GM18907 (cell line): ENCODE measurements around the gene BBOX1.
"Not testable (repeated sequence)": the region's sequence is repeated elsewhere in the genome, so short reads cannot be mapped to it uniquely, and the experiment has no call there.

ENCODE experiments used
- ATAC-seq: cut with Tn5 transposase; IDR thresholded peaks from one replicate; pipeline ENCODE4 v1.9.1; 2021; ENCODE audit warnings: mild to moderate bottlenecking, moderate library complexity; ENCODE audit not compliant: unreplicated experiment

Gene BBOX1

GRCh38 chr11:27040302-27041115, at the start of gene BBOX1:
BBOX1 (plus strand) TSS chr11:27040815; CDS start chr11:27055431, 14,616 bp downstream.
- ATAC-seq, result no peak

- ATAC-seq, result no peak
Measured at GRCh38 chr11:26992031-26992541, 48.5 kb upstream of the BBOX1 start.

DNA sequence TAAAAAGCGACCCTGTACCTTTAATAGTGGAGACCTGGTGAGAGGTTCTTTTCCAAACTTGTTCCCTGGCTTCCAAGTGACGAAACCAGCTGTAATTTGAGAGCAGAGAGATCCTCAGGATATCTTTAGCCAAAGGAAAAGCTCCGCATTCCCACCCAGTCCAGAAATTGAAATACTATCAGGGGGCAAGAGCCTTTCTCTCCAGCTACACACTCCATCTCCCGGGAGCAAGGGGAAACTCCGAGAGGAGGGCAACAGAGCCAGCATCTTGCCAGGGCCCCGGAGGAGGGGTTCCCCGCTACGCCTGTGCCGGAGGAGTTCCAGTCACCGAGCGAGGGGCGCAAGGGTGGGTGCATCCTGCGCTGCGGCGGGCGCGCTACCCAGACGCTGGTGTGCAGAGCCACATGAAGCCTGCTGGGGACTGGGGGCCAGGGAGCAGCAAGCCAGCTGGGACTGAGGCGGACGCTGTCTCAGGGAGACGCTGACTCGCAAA, 46.6 kb upstream of the BBOX1 start, which contains the start of gene FIBIN:
FIBIN (plus strand) TSS at position 148 of the 493 bp plus-strand sequence. CDS start 415 bp downstream, outside the sequence.
- no peak for ATAC-seq

DNA sequence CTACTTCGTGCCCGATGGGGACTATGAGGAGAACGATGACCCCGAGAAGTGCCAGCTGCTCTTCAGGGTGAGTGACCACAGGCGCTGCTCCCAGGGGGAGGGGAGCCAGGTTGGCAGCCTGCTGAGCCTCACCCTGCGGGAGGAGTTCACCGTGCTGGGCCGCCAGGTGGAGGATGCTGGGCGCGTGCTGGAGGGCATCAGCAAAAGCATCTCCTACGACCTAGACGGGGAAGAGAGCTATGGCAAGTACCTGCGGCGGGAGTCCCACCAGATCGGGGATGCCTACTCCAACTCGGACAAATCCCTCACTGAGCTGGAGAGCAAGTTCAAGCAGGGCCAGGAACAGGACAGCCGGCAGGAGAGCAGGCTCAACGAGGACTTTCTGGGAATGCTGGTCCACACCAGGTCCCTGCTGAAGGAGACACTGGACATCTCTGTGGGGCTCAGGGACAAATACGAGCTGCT, 46.0 kb upstream of the BBOX1 start:
- no peak for ATAC-seq

DNA sequence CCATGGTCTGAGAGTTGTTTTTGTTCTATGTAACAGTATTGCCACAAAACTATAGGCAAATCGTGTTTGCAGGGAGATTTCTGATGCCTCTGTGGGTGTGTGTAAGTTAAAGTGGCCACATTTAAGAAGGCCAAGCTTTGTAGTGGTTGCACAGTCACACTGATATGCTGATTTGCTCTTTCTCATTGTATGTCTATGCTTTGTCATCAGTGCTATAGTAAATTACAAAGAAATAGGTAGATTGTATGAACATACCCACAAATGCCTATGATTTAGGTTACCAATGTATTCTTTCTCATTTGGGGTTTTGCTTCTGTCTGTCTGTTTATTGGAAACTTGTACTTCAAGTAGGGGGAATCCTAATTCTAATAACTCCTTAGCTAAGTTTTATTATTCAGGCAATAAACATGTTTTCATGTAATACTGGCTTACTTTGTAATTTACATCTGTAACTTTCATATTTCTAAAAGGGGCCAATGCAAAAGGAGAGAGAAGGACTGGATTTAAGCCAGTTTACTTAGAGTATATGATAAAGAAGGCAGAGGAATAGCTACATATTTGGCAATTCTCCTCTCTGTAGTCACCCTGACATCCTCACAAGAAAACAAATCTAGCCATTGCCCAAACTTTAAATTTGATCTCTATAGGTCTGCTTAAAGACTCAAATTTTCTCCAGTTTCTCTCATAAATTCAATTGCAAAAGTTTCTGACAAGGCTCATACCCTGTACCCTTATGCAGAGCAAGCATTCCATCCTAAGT, 44.7 kb upstream of the BBOX1 start:
- ATAC-seq, result no peak

- ATAC-seq, result no peak
Measured at GRCh38 chr11:26997378-26997777, 43.2 kb upstream of the BBOX1 start.

DNA sequence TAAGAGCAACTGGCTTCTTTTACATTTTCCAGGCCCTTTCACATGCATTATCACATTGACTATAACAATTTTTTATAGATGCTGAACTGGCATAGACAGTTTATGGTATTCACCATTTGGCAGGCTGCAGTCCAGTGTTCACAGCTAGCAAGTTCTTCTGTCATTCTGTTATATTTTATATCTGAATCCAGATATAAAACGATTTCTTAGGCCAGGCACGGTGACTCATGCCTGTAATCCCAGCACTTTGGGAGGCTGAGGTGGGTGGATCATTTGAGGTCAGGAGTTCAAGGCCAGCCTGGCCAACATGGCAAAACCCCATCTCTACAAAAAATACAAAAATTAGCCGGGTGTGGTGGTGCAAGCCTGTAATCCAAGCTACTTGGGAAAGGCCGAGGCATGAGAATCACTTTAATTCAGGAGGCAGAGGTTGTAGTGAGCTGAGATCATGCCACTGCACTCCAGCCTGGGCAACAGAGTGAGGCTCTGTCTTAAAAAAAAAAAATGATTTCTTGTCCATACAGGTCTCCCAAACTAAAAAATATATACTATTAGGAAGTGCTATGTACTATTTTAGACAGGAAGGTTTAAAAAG, 39.4 kb upstream of the BBOX1 start:
- not testable (repeated sequence) for ATAC-seq

- ATAC-seq, result no peak
Measured at GRCh38 chr11:27002431-27002830, 38.2 kb upstream of the BBOX1 start.

- ATAC-seq, result no peak
Measured at GRCh38 chr11:27002838-27003237, 37.8 kb upstream of the BBOX1 start.

- ATAC-seq, result no peak
Measured at GRCh38 chr11:27004103-27004502, 36.5 kb upstream of the BBOX1 start.

DNA sequence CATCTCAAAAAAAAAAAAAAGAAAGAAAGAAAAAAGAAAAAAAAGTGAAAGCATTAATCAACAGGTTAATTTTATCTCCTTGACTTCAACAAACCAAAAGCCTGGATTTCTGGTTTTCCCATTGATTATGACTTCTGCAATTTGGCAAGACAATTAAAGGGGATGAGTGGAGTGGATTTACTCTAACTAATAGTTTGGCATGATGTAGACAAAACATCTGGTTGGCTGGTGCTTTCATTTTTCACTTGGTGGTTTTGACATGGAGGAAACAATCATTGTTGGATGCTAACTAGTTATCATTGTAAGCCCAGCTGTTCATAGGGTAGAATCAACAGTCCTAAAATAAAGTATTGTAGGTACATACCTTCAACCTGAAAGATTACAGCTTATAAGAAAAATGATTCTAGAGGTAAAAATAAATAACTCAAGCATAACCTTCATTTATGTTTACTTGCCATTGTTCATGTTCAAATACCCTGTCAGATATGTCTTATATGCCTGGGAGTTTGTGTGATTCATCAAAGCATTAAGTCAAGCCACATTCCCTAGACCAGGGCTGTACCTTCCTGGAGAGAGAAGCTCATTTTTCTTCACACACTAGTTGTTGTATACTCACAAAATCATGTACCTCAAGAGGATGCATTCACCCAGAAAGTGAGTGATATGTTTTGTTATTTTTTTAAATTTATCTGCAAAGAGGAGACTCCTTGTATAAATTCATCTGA, 31.6 kb upstream of the BBOX1 start:
- no peak for ATAC-seq

DNA sequence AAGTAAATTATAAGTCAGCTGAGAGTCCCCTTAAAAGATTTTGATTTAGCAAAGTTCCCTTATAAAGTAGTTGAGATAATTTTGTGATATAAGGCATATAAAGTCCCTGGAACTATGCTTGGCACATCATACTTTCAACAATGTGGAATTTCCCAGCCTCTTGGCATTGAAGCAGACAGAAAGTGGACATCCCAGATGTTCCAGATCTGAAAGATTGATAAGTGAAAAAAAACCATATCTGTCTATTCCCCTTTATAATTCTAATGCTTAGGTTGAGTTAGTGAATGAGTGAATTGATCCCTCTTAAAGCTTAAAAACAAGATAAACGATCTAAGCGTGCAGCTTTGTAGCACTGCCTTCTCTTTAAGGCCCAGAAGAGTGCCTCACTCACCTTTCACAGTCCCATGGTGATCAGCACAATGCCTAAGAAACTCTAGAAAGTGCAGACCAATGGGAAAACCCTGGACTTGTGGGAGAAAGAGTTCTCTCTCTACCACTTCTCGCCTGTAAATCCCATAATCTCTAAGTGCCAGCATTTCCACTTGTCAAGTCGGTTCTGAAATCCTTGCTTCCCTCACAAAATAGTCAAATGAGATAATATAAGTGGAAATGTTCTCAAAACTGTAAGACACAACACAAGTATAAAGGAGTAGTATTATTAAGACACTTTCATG, 28.9 kb upstream of the BBOX1 start:
- ATAC-seq, result no peak

DNA sequence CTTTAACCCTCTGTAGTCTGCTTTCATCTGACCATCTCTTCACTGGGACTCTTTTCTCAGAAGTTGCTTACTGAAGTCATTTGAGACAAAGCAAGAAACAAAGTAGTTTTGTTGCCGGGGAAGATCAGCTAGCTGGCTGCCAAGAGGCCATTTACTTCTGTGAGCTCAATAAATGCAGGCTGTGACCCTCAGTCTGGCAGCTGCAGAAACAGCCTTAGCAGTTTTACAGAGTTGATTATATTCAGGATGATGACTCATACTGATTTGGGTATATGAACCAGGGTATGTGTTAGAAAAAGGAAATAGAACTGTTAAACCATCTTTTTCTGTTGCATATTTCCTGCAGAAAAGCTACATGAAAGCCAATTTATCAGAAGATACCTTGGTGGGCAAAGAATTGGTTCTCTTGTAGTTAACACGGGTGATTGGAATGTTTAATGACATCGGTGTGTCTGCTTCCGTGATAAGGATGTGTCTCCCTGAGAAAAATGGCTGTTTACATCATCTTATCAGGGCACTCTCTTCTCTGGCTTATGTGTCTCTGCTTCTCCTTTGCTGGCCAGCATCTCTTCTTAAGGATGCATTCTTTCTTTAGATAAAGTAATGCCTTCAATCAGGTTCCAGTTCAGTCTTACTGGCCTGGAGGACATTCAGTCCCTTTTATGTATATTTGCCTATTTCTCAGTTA, 28.2 kb upstream of the BBOX1 start:
- ATAC-seq, result no peak

DNA sequence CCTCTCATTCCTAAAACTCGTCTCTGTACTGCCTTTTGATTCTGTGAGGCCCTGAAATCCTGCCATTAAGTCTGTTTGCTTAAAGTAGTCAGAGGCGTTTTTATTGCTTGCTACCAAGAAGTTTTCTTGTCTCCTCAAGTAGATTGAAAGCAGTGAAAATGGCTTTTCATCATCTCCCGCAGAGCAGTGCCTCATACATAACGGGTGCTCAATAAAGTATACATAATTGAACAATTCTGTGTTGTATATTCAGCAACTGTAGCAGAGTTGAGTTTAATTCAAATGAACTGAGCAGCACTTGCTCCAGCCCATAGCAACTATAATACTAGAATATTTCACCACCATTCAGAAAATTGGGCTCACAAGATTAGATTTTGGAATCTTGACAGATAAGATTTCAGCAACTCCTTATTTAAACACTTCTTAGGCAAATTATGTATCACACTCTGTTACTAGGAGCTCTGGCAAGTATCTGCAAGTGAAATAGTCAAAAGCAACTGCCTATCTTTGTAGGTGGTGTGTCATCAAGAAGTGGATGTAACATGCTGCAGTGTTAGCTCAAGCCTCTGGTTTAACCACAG, 26.7 kb upstream of the BBOX1 start:
- ATAC-seq, result no peak

DNA sequence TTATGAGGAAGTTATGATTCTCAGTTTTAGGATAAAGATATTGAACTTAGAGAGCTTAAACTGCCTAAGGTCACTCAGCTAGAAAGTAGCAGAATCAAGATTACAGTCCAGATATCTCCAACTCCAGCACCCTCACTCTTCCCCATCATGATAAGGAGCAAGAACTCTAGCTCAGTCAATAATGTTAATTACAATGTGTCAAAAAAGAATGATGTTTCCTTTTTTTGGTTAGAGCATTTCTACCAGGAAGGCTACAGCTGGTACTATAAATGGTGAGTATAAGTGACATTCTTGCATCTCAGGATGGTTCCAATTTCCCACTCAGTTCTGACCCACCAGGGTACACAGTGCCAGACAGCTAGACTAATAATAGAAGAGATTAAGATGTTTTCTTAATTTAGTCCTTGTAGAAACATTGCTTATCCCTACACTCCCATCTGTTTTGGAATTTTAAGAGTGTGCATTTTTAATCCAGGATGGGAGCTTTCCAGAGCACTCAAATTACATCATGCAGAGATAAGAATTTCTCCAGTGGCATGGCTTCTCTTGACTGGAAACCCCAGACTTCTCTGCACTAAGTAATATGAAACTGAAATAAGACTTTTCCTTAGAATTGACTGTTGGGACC, 21.6 kb upstream of the BBOX1 start:
- no peak for ATAC-seq

- ATAC-seq, result no peak
Measured at GRCh38 chr11:27020751-27021150, 19.9 kb upstream of the BBOX1 start.

- ATAC-seq, result no peak
Measured at GRCh38 chr11:27022659-27023251, 17.9 kb upstream of the BBOX1 start.

DNA sequence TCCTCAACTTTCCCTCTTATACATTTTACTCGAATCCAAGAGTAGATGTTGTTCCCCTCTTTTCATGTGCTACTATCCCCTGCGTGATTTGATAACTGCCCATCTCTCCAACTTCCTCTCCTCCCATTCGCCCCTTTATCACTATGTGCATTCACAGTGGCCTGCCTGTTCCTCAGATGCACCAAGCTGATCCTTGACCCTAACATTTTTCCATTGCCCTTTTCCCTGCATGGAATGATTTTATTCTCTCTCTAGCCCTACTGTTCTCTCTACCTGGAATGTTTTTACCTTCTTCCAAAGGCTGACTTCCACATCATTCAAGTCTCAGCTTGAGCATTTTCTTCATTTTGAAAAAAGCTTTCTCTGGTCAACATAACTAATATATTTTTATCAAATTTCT, 15.8 kb upstream of the BBOX1 start:
- ATAC-seq, result no peak
